ENCODE data around the gene GZMM. TPM values are rescaled to one million over a fixed set of nuclear protein-coding genes. Genes with fewer than 3 reads are reported as not detected.

GZMM gene
- total RNA-seq, 1 donor from 2014 or later = not detected

DNA sequence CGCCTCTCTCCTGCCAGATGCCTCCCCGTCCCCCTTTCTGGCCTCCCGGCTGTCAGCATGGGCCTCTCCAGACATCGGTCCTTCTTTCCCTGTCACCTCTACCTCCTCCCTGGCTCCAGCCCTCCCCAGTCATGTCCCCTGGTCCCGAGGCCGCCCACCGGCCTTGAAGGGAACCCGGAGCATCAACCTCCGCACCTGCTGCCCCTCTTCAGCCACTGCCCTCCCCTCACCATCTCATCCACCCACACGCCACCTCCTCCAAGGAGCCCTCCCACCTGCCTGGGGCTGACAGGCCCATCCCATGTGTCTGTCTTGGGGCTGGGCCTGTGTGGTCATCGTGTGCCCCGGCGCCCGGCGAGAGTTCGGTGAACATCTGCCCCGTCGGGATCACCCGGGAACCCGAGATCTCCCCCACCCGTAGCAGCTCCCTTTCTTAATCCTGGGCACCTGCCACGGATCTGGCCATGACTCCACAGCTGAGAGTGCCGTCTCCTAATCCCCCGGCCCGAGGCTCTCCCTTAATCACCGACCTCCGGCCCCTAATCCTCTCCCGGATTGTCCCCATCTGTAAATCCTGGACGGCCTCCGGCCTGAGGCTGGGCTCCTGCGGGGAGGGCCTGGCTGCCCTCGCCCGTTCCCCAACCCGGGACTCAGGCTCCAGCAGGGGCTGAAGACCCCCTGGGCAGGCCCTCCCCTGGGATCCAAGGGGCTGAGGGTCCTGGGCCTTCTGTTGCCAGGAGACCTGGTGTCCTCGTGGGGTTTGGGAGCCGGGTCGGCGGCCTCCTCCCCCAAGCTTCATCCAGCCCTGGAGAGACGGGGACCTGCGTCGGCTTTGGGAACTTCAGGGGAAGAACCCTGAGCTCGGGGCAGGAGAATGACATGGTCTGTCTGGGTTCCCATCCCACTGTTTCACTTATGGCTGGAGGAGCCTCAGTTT lies 51.7 kb downstream of the GZMM start:
- no peaks in the 10 kb centered on the region for H3K36me3 ChIP-seq (ENCODE audit: control insufficient read depth in 3 of 3, insufficient read depth in 3 of 3, low read length in 3 of 3)
- H3K27me3 ChIP-seq (ENCODE audit: control insufficient read depth in 3 of 3, insufficient read depth in 3 of 3, low read length in 3 of 3) = peaks cover 28 to 54% (median 39%) of the 10 kb centered on the region in 3 donors
- H3K27ac ChIP-seq (ENCODE audit: low read depth, low read length) = no peak overlapping the region
- H3K9ac ChIP-seq (ENCODE audit: low read depth in 1 of 3, low read length in 3 of 3) = no peak overlapping the region
- no peak overlapping the region for H3K4me3 ChIP-seq (ENCODE audit: low read length in 3 of 3)
- H3K4me1 ChIP-seq (ENCODE audit: control insufficient read depth in 3 of 3, insufficient read depth in 3 of 3, low read length in 3 of 3) = no peaks in the 10 kb centered on the region
- H3K9me3 ChIP-seq (ENCODE audit: control insufficient read depth in 3 of 3, low read length in 3 of 3) = no peaks in the 10 kb centered on the region

DNA sequence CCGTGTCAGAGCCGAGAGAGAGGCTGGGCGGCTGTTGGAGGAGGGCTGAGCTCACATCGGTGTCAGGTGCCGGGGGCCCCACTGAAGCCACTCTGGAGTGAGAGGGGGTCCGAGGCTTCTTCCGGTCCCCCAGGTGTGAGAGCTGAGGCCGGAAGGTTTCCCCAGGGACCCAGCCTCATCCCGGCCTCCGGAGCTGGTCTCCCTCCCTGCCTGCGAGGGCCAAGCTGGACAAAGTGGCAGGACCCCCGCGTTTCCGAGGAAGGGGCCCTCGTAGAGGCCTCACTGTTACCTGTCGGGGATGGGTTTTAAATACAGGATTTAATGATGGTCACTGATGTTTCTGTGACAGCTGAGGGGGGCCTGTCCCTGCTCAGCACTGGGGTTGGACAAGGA lies 52.4 kb downstream of the GZMM start:
- H3K27me3 ChIP-seq (ENCODE audit: control insufficient read depth in 3 of 3, insufficient read depth in 3 of 3, low read length in 3 of 3) = peaks cover 24 to 48% (median 32%) of the 10 kb centered on the region in 3 donors

DNA sequence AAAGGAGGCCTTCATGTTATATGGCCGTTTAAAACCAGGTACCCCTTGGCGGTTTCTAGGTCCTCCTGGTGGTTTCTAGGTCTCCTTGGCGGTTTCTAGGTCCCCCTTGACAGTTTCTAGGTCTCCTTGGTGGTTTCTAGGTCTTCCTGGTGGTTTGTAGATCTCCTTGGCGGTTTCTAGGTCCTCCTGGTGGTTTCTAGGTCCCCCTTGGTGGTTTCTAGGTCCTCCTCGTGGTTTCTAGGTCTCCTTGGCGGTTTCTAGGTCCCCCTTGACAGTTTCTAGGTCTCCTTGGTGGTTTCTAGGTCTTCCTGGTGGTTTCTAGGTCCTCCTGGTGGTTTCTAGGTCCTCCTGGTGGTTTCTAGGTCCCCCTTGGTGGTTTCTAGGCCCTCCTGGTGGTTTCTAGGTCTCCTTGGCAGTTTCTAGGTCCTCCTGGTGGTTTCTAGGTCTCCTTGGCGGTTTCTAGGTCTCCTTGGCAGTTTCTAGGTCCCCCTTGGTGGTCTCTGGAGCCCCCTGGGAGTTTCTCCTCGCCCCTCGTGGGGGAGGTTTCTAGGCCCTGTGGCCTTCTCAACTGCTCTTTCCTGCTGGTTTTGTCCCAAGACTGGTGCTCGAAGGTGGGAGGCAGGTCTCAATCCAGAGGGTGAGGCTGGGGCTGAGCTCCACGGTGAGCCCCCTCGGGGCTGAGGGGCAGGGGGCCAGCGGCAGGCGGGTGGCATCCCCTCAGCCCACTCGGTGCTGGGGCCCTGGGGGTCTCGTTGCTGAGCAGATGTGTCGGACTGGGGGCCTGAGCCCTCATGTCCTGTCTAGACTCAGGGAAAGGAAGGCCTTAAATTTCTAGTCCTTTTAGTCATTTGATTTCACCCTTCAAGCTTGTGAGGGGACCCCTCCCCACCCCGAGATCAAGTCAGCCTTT lies 53.8 kb downstream of the GZMM start:
- H3K27ac ChIP-seq (ENCODE audit: low read depth, low read length) = no peak overlapping the region
- no peak overlapping the region for H3K9ac ChIP-seq (ENCODE audit: low read depth in 1 of 3, low read length in 3 of 3)
- H3K4me1 ChIP-seq (ENCODE audit: control insufficient read depth in 3 of 3, insufficient read depth in 3 of 3, low read length in 3 of 3) = no peaks in the 10 kb centered on the region
- H3K4me3 ChIP-seq (ENCODE audit: low read length in 3 of 3) = no peak overlapping the region
- H3K27me3 ChIP-seq (ENCODE audit: control insufficient read depth in 3 of 3, insufficient read depth in 3 of 3, low read length in 3 of 3) = peaks cover 15 to 34% (median 19%) of the 10 kb centered on the region in 3 donors
- H3K9me3 ChIP-seq (ENCODE audit: control insufficient read depth in 3 of 3, low read length in 3 of 3) = no peaks in the 10 kb centered on the region
- no peaks in the 10 kb centered on the region for H3K36me3 ChIP-seq (ENCODE audit: control insufficient read depth in 3 of 3, insufficient read depth in 3 of 3, low read length in 3 of 3)

More for the DNA sequence above, 52.4 kb downstream of the GZMM start:
- Histone ChIP-seq H3K4me1 (ENCODE audit: control insufficient read depth in 3 of 3, insufficient read depth in 3 of 3, low read length in 3 of 3) (no peaks in the 10 kb centered on the region), H3K4me3 (ENCODE audit: low read length in 3 of 3) (no peak overlapping the region), H3K27ac (ENCODE audit: low read depth, low read length) (no peak overlapping the region), H3K9me3 (ENCODE audit: control insufficient read depth in 3 of 3, low read length in 3 of 3) (no peaks in the 10 kb centered on the region), H3K9ac (ENCODE audit: low read depth in 1 of 3, low read length in 3 of 3) (no peak overlapping the region), H3K36me3 (ENCODE audit: control insufficient read depth in 3 of 3, insufficient read depth in 3 of 3, low read length in 3 of 3) (no peaks in the 10 kb centered on the region)

Other genes starting within 250 kb of the GZMM start
- 3.7 TPM for gene MIER2, start 199.3 kb upstream of the GZMM start, total RNA-seq
- gene C2CD4C, start 134.9 kb upstream of the GZMM start, total RNA-seq = 0.52 TPM
- gene SHC2, start 83.0 kb upstream of the GZMM start, total RNA-seq = 7.8 TPM
- 2.6 TPM for gene MADCAM1, start 47.6 kb upstream of the GZMM start, total RNA-seq
- gene TPGS1, start 36.6 kb upstream of the GZMM start, total RNA-seq = 24.5 TPM
- gene CDC34, start 12.3 kb upstream of the GZMM start, total RNA-seq = 73.1 TPM
- 144 TPM for gene BSG, start 28.5 kb downstream of the GZMM start, total RNA-seq
- not detected for gene HCN2, start 45.8 kb downstream of the GZMM start, total RNA-seq
- gene POLRMT, start 89.5 kb downstream of the GZMM start, total RNA-seq = 17.7 TPM
- gene FGF22, start 95.8 kb downstream of the GZMM start, total RNA-seq = not detected
- gene RNF126, start 119.2 kb downstream of the GZMM start, total RNA-seq = 12.0 TPM
- 7.3 TPM for gene FSTL3, start 132.3 kb downstream of the GZMM start, total RNA-seq
- gene PRSS57, start 151.4 kb downstream of the GZMM start, total RNA-seq = not detected
- gene PALM, start 164.9 kb downstream of the GZMM start, total RNA-seq = 13.0 TPM
- not detected for gene MISP, start 207.1 kb downstream of the GZMM start, total RNA-seq